ENCODE data around the gene ELAC2. TPM values are rescaled to one million over a fixed set of nuclear protein-coding genes. Genes with fewer than 3 reads are reported as not detected.

The ELAC2 gene
- total RNA-seq, 1 experiment from 2014 or later, result 38.9 TPM

DNA sequence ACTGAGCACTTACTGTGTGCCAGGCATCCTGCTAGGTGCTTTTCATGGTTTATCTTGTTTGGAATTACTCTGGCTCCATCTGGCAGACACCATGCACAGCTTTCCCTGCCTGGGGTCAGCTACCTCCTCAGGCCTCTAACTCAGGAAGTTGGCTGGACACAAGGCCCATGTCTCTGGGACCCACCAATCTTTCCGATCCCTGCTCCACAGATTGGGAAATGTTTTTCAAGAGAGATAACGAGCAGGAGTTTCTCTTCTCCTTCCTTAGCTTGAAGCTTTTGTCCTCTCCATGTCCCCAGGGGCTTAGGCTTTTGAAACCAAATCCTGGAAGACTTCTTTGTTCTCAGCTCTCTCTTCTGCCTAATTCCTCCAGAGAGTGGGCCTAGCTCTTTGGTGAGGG, 11.5 kb upstream of the ELAC2 start:
- no peaks in the 10 kb centered on the region for H3K27me3 Mint-ChIP-seq (ENCODE audit: insufficient read depth, unreplicated experiment)
- POLR2A ChIA-PET, result no interaction called here

DNA sequence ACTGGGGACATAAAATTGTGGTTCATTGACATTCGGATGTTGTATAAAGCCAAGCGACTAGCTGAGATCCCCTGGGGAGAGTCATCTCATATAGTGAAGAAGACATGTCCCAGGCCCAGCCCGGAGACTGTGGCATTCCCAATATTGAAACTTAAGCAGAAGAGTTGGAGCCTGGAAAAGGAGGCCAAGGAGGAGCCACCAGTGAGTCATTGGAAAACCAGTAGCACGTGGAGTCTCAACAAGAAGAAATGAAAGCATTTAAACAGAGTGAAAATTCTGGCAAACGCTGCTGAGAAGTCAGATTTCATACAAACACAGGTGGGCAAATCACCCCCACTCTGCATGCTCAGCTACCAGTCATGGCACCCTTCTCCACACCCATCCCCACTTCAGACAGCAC, 9.4 kb upstream of the ELAC2 start:
- no peak overlapping the region for H3K27ac Mint-ChIP-seq (ENCODE audit: unreplicated experiment)
- Histone ChIP-seq H3K36me3 (ENCODE audit: control insufficient read depth, insufficient read depth, low read length) (no peaks in the 10 kb centered on the region), H3K4me1 (no peaks in the 10 kb centered on the region), H3K27me3 (replicated peaks; ENCODE audit: control insufficient read depth, insufficient read depth, low read length) (no peaks in the 10 kb centered on the region), H3K9me3 (no peaks in the 10 kb centered on the region), H3K4me3 (ENCODE audit: low read depth, low read length) (no peak overlapping the region)
- TF ChIP-seq, protein P1, sequence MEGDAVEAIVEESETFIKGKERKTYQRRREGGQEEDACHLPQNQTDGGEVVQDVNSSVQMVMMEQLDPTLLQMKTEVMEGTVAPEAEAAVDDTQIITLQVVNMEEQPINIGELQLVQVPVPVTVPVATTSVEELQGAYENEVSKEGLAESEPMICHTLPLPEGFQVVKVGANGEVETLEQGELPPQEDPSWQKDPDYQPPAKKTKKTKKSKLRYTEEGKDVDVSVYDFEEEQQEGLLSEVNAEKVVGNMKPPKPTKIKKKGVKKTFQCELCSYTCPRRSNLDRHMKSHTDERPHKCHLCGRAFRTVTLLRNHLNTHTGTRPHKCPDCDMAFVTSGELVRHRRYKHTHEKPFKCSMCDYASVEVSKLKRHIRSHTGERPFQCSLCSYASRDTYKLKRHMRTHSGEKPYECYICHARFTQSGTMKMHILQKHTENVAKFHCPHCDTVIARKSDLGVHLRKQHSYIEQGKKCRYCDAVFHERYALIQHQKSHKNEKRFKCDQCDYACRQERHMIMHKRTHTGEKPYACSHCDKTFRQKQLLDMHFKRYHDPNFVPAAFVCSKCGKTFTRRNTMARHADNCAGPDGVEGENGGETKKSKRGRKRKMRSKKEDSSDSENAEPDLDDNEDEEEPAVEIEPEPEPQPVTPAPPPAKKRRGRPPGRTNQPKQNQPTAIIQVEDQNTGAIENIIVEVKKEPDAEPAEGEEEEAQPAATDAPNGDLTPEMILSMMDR (IDR thresholded peaks at IDR 0.05; ENCODE audit: insufficient read depth in 1 of 2, low read depth in 1 of 2, low read length in 1 of 2, severe bottlenecking in 1 of 2, unreplicated experiment in 1 of 2), result no peak
- DNase-seq, result no peak
- no peaks in the 10 kb centered on the region for H3K9me3 Mint-ChIP-seq (ENCODE audit: unreplicated experiment)
- intact Hi-C loops (cut with micrococcal nuclease; ENCODE audit: unreplicated experiment), result no loop called here
- no TSS peak for BruUV-seq (replicated peaks)
- ChIA-PET POLR2A (no interaction called here), CTCF (no interaction called here)
- no peaks in the 10 kb centered on the region for H3K36me3 Mint-ChIP-seq (ENCODE audit: insufficient read depth, unreplicated experiment)
- H3K4me1 Mint-ChIP-seq (ENCODE audit: low read depth, unreplicated experiment), result no peaks in the 10 kb centered on the region
- no peaks in the 10 kb centered on the region for H3K27me3 Mint-ChIP-seq (ENCODE audit: insufficient read depth, unreplicated experiment)
- H3K4me3 Mint-ChIP-seq (ENCODE audit: unreplicated experiment), result no peak overlapping the region

More for the DNA sequence above, 11.5 kb upstream of the ELAC2 start:
- no peaks in the 10 kb centered on the region for H3K4me1 Mint-ChIP-seq (ENCODE audit: low read depth, unreplicated experiment)
- Histone ChIP-seq H3K4me3 (ENCODE audit: low read depth, low read length) (no peak overlapping the region), H3K36me3 (ENCODE audit: control insufficient read depth, insufficient read depth, low read length) (no peaks in the 10 kb centered on the region), H3K27me3 (replicated peaks; ENCODE audit: control insufficient read depth, insufficient read depth, low read length) (no peaks in the 10 kb centered on the region), H3K4me1 (no peaks in the 10 kb centered on the region), H3K9me3 (no peaks in the 10 kb centered on the region)
- DNase-seq, result no peak
- peaks cover 4% of the 10 kb centered on the region for H3K9me3 Mint-ChIP-seq (ENCODE audit: unreplicated experiment)
- intact Hi-C loops (cut with micrococcal nuclease; ENCODE audit: unreplicated experiment), result no loop called here
- TF ChIP-seq, protein P1 (IDR thresholded peaks at IDR 0.05; ENCODE audit: insufficient read depth in 1 of 2, low read depth in 1 of 2, low read length in 1 of 2, severe bottlenecking in 1 of 2, unreplicated experiment in 1 of 2), result no peak
- no peaks in the 10 kb centered on the region for H3K36me3 Mint-ChIP-seq (ENCODE audit: insufficient read depth, unreplicated experiment)
- H3K27ac Mint-ChIP-seq (ENCODE audit: unreplicated experiment), result no peak overlapping the region
- CTCF ChIA-PET, result interaction anchor here (0.6 to 1.4 kb wide), 2 partner anchors 11 to 1023 kb away, joined by 3 read pairs; partner anchors contain the start of gene ELAC2
- no TSS peak for BruUV-seq (replicated peaks)
- H3K4me3 Mint-ChIP-seq (ENCODE audit: unreplicated experiment), result no peak overlapping the region

DNA sequence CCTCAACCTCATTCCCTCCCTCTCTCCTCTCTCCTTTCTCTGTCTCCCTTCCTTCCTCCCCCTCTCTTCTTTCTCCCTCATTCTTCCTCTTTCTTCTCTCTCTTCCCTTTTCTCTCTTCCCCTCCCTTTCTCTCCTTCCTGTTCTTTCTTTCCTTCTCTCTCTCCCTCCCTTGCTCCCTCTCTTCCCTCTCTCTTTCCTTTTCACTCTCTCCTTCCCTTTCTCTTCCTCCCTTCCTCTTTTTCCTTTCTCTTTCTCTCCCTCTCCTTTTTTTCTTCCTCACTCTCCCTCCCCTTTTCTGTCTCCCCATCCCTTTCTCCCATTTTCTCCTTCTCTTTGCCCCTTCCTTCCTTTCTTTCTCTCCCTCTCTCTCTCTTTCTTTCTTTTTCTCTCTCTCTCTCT, 7.9 kb upstream of the ELAC2 start:
- DNase-seq, result no peak
- Mint-ChIP-seq H3K36me3 (ENCODE audit: insufficient read depth, unreplicated experiment) (no peaks in the 10 kb centered on the region), H3K27me3 (ENCODE audit: insufficient read depth, unreplicated experiment) (no peaks in the 10 kb centered on the region), H3K4me3 (ENCODE audit: unreplicated experiment) (no peak overlapping the region), H3K4me1 (ENCODE audit: low read depth, unreplicated experiment) (no peaks in the 10 kb centered on the region), H3K9me3 (ENCODE audit: unreplicated experiment) (no peaks in the 10 kb centered on the region), H3K27ac (ENCODE audit: unreplicated experiment) (no peak overlapping the region)
- H3K27me3 ChIP-seq (replicated peaks; ENCODE audit: control insufficient read depth, insufficient read depth, low read length), result no peaks in the 10 kb centered on the region
- ChIA-PET CTCF (no interaction called here), POLR2A (no interaction called here)
- BruUV-seq (replicated peaks), result no TSS peak
- no peaks in the 10 kb centered on the region for H3K4me1 ChIP-seq
- H3K9me3 ChIP-seq, result no peaks in the 10 kb centered on the region
- intact Hi-C loops (cut with micrococcal nuclease; ENCODE audit: unreplicated experiment), result no loop called here
- TF ChIP-seq, protein P1 (IDR thresholded peaks at IDR 0.05; ENCODE audit: insufficient read depth in 1 of 2, low read depth in 1 of 2, low read length in 1 of 2, severe bottlenecking in 1 of 2, unreplicated experiment in 1 of 2), result no peak
- no peaks in the 10 kb centered on the region for H3K36me3 ChIP-seq (ENCODE audit: control insufficient read depth, insufficient read depth, low read length)
- no peak overlapping the region for H3K4me3 ChIP-seq (ENCODE audit: low read depth, low read length)

Measured in Caco-2 (cell line).